Upper lobe of left lung (tissue), 4 donors: ENCODE results near the gene PLXNA4.

Source experiments
- EP300 ChIP-seq, 4 donors: sonication (generic); formaldehyde crosslinking; IDR thresholded peaks; one replicate each; pipeline ENCODE4 v1.5.1; 2017; ENCODE audit warnings: antibody characterized with exemption in 4 of 4, control low read depth in 2 of 4
- POLR2A ChIP-seq, 4 donors: fragments of 450-650 bp; IDR thresholded peaks; one replicate each; pipeline ENCODE4 v1.5.1; 2016 to 2017; ENCODE audit warnings: antibody characterized with exemption in 4 of 4, mild to moderate bottlenecking in 2 of 4
- POLR2AphosphoS5 ChIP-seq, 2 donors: sonication (generic); formaldehyde crosslinking; IDR thresholded peaks; one replicate each; pipeline ENCODE4 v1.5.1; 2017; ENCODE audit warnings: antibody characterized with exemption in 2 of 2
- TF ChIP-seq, protein P1 (sequence below), 6 experiments: fragments of 450-650 bp in 4 of 6; fragments of 200-600 bp in 2 of 6; sonication (generic) in 2 of 6; IDR thresholded peaks; one replicate each; pipeline ENCODE4 v1.5.1; 2016 to 2019; ENCODE audit warnings: antibody characterized with exemption in 6 of 6

DNA sequence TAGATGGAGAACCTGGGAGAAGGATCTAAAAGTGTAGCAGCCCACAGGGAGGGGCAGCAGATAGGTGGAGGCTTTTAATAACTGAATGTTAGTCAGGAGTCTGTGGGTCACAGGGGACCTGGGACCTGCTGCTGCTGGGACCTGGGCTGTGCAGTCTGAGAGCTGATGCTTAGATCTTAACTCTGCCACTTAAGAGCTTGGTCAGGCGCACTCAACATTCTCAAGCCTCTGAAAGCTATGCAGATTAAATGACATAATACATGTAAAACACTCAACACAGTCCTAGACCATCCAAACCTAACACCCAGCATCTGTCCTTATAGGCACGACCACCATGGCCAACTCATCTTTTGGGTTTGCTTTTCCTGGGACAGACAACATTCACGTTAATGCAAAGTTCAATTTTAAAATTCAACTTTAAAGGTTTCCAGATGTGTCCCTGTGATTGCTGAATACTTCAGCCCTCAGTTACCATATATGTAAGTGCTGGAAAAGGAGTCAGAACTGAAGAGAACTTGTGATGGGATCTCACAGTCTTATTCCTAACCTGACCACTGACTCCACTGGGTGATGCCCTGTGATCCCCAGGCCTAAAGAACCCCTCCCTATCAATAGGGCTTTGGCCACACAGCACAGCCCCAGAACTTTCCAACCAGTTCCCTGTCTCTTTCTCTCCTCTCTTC lies 321.0 kb downstream of the PLXNA4 start:
- TF ChIP-seq, protein P1, sequence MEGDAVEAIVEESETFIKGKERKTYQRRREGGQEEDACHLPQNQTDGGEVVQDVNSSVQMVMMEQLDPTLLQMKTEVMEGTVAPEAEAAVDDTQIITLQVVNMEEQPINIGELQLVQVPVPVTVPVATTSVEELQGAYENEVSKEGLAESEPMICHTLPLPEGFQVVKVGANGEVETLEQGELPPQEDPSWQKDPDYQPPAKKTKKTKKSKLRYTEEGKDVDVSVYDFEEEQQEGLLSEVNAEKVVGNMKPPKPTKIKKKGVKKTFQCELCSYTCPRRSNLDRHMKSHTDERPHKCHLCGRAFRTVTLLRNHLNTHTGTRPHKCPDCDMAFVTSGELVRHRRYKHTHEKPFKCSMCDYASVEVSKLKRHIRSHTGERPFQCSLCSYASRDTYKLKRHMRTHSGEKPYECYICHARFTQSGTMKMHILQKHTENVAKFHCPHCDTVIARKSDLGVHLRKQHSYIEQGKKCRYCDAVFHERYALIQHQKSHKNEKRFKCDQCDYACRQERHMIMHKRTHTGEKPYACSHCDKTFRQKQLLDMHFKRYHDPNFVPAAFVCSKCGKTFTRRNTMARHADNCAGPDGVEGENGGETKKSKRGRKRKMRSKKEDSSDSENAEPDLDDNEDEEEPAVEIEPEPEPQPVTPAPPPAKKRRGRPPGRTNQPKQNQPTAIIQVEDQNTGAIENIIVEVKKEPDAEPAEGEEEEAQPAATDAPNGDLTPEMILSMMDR (IDR thresholded peaks at IDR 0.05), result no peak
- TF ChIP-seq EP300 (IDR thresholded peaks at IDR 0.05) (no peak), POLR2A (IDR thresholded peaks at IDR 0.05) (no peak), POLR2AphosphoS5 (IDR thresholded peaks at IDR 0.05) (no peak)
